GM18858 (cell line): ENCODE data around the gene AKAP13.
"Not testable (repeated sequence)": the region's sequence is repeated elsewhere in the genome, so short reads cannot be mapped to it uniquely, and the experiment has no call there.

ENCODE experiments used
- ATAC-seq: cut with Tn5 transposase; IDR thresholded peaks from one replicate; pipeline ENCODE4 v1.9.1; 2021; ENCODE audit not compliant: unreplicated experiment

The AKAP13 gene

GRCh38 chr15:85470563-85471271, 90.3 kb downstream of the AKAP13 start:
- no peak for ATAC-seq

GRCh38 chr15:85472349-85472748, 91.9 kb downstream of the AKAP13 start:
- ATAC-seq, result no peak

GRCh38 chr15:85473455-85473854, 93.1 kb downstream of the AKAP13 start:
- ATAC-seq, result no peak

GRCh38 chr15:85474700-85475316, 94.4 kb downstream of the AKAP13 start:
- peak; percentile 30 for ATAC-seq

- peak; percentile 67 for ATAC-seq
Measured at GRCh38 chr15:85475317-85475701, 94.9 kb downstream of the AKAP13 start.

GRCh38 chr15:85475711-85476110, 95.3 kb downstream of the AKAP13 start:
- ATAC-seq, result no peak

- ATAC-seq, result no peak
Measured at GRCh38 chr15:85477061-85477460, 96.7 kb downstream of the AKAP13 start.

- no peak for ATAC-seq
Measured at GRCh38 chr15:85477730-85478129, 97.3 kb downstream of the AKAP13 start.

- no peak for ATAC-seq
Measured at GRCh38 chr15:85479071-85479647, 98.8 kb downstream of the AKAP13 start.

GRCh38 chr15:85480923-85481322, 100.5 kb downstream of the AKAP13 start:
- ATAC-seq, result no peak

- not testable (repeated sequence) for ATAC-seq
Measured at GRCh38 chr15:85481543-85481942, 101.1 kb downstream of the AKAP13 start.

- ATAC-seq, result no peak
Measured at GRCh38 chr15:85482894-85483293, 102.5 kb downstream of the AKAP13 start.

GRCh38 chr15:85483955-85484354, 103.6 kb downstream of the AKAP13 start:
- not testable (repeated sequence) for ATAC-seq

- ATAC-seq, result not testable (repeated sequence)
Measured at GRCh38 chr15:85484923-85485322, 104.5 kb downstream of the AKAP13 start.

- peak; percentile 58 for ATAC-seq
Measured at GRCh38 chr15:85485956-85486567, 105.7 kb downstream of the AKAP13 start.

GRCh38 chr15:85487796-85488195, 107.4 kb downstream of the AKAP13 start:
- not testable (repeated sequence) for ATAC-seq

GRCh38 chr15:85488997-85489396, 108.6 kb downstream of the AKAP13 start:
- no peak for ATAC-seq

- ATAC-seq, result no peak
Measured at GRCh38 chr15:85489773-85490493, 109.5 kb downstream of the AKAP13 start.

- no peak for ATAC-seq
Measured at GRCh38 chr15:85490856-85491255, 110.5 kb downstream of the AKAP13 start.

- ATAC-seq, result no peak
Measured at GRCh38 chr15:85491691-85492090, 111.3 kb downstream of the AKAP13 start.

- ATAC-seq, result no peak
Measured at GRCh38 chr15:85492406-85492805, 112.0 kb downstream of the AKAP13 start.
